Measurements from ENCODE around the gene TBXA2R.
"Not testable (repeated sequence)": the region's sequence is repeated elsewhere in the genome, so short reads cannot be mapped to it uniquely, and the experiment has no call there.

DNA sequence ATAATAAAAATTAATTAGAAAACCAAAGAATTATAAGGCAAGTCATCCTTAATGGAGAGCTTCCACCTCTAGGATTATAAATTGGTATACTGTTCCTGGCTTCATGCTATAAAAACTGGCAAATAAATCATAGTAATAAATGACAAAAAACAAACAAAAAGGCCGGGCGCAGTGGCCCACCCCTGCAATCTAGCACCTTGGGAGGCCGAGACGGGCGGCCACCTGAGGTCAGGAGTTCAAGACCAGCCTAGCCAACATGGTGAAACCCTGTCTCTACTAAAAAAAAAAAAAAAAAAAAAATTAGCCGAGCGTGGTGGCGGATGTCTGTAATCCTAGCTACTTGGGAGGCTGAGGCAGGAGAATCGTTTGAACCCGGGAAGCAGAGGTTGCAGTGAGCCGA, 36.6 kb downstream of the TBXA2R start:
- TF ChIP-seq, protein P1, sequence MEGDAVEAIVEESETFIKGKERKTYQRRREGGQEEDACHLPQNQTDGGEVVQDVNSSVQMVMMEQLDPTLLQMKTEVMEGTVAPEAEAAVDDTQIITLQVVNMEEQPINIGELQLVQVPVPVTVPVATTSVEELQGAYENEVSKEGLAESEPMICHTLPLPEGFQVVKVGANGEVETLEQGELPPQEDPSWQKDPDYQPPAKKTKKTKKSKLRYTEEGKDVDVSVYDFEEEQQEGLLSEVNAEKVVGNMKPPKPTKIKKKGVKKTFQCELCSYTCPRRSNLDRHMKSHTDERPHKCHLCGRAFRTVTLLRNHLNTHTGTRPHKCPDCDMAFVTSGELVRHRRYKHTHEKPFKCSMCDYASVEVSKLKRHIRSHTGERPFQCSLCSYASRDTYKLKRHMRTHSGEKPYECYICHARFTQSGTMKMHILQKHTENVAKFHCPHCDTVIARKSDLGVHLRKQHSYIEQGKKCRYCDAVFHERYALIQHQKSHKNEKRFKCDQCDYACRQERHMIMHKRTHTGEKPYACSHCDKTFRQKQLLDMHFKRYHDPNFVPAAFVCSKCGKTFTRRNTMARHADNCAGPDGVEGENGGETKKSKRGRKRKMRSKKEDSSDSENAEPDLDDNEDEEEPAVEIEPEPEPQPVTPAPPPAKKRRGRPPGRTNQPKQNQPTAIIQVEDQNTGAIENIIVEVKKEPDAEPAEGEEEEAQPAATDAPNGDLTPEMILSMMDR (conservative IDR thresholded peaks at IDR 0.05; ENCODE audit: low read depth, low read length) = not testable (repeated sequence)
- TF ChIP-seq SMC3 (IDR thresholded peaks at IDR 0.05; ENCODE audit: low read depth, low read length); POLR2A (IDR thresholded peaks at IDR 0.05; ENCODE audit: low read depth, low read length); RFX5 (IDR thresholded peaks at IDR 0.05; ENCODE audit: low read depth, low read length); MAFK (IDR thresholded peaks at IDR 0.05; ENCODE audit: low read depth, low read length); BHLHE40 (IDR thresholded peaks at IDR 0.05; ENCODE audit: low read depth, low read length); NFE2L2 (IDR thresholded peaks at IDR 0.05; ENCODE audit: low read depth, low read length); RCOR1 (IDR thresholded peaks at IDR 0.05; ENCODE audit: insufficient replicate concordance, low read length); MAZ (IDR thresholded peaks at IDR 0.05; ENCODE audit: borderline replicate concordance, low read depth, low read length); ELK1 (IDR thresholded peaks at IDR 0.05; ENCODE audit: borderline replicate concordance, low read depth, low read length): not testable (repeated sequence)
